HG03064 (cell line): Measurements from ENCODE around the gene LRMDA.

Source experiments
- ATAC-seq: cut with Tn5 transposase; IDR thresholded peaks from one replicate; pipeline ENCODE4 v1.9.1; 2021; ENCODE audit warnings: low read depth; ENCODE audit not compliant: unreplicated experiment

Gene LRMDA

GRCh38 chr10:75793848-75794247 is 362.4 kb downstream of the LRMDA start:
- no peak for ATAC-seq

DNA sequence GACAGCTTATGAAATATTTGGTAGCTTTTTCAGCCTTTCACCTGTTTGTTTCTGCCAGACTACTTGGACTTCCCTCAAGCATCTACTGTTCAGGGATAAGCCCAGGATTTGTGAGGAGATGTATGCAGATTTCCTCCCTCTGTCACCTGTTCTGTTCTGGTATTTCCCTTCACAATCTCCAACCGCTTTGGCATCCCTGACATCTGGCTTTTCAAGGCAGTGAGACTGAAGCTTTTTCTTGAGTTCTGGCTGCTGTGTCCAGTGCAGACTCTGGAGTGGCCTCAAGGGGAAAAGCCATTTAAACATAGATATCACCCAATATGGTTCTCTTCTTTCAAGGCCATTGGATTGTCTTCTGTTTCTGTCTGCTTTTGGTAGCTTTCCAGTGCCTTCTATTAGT is 369.7 kb downstream of the LRMDA start:
- ATAC-seq: no peak

- ATAC-seq: no peak
These were observed 370.2 kb downstream of the LRMDA start for GRCh38 chr10:75801661-75802060.

- no peak for ATAC-seq
These were observed 371.7 kb downstream of the LRMDA start for GRCh38 chr10:75803121-75803520.

GRCh38 chr10:75803816-75804552 is 372.6 kb downstream of the LRMDA start:
- ATAC-seq: no peak

GRCh38 chr10:75806186-75806585 is 374.8 kb downstream of the LRMDA start:
- ATAC-seq: no peak

DNA sequence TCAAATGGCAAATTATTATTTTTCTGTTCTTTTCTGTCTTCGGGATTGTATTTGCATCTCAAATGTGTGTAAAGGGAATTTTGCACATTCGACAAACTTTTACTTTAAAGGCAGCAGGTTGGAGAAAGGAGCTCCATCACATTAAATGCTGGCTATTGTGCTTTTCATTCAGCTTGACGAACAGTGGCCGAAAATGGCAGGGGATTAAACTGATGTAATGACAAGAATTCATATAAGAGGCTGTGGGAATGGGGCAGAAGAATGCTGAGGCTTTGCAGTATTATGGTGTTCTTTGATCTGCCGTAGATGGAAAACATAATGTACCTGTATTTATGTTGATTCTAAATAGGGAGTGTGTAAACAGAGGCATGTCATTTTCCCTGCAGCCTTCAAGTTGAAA is 376.0 kb downstream of the LRMDA start:
- no peak for ATAC-seq

DNA sequence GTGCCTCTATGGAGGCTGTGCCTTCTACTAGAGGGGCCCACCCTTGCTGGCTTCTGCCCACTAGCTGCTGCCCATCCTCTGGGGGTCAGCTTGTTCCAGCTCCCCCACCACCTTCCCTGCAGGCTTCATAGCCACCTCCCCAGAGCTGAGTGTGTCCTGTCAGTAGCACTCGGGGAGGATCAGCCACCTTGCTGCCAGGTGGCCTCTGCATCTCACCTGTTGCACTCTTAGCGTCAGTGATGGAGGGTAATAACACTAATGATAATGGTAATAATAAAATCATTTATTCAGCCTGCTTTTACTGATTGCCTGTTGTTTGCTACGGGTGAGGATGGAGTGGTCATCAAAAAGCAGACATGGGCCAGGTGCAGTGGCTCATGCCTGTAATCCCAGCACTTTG is 377.6 kb downstream of the LRMDA start:
- ATAC-seq: no peak

- ATAC-seq: no peak
These were observed 382.6 kb downstream of the LRMDA start for GRCh38 chr10:75814014-75814413.

DNA sequence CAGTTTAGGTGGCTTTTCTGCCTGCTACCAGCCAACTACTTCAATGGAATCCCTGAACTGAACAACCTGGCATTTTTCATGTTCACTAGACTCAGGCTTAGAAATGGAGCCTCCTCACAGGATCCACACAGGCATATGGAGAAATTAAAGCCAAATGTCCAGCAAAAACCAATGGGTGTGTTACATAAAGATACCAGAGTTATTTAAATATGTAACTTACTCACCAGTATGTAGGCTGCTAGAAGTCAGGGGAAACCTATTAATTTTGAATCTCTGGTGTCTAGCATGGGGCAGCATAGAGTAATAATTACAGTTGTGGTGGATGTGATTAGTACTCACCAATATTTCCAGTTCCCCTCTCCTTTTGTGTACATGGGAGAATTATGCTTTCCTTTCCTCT is 383.6 kb downstream of the LRMDA start:
- no peak for ATAC-seq

- no peak for ATAC-seq
These were observed 385.8 kb downstream of the LRMDA start for GRCh38 chr10:75817198-75817597.

- no peak for ATAC-seq
These were observed 387.1 kb downstream of the LRMDA start for GRCh38 chr10:75818552-75818951.

GRCh38 chr10:75825235-75825634 is 393.8 kb downstream of the LRMDA start:
- no peak for ATAC-seq

- ATAC-seq: no peak
These were observed 394.2 kb downstream of the LRMDA start for GRCh38 chr10:75825661-75826060.

- ATAC-seq: no peak
These were observed 395.4 kb downstream of the LRMDA start for GRCh38 chr10:75826846-75827245.

GRCh38 chr10:75827587-75828021 is 396.2 kb downstream of the LRMDA start:
- no peak for ATAC-seq

- no peak for ATAC-seq
These were observed 397.0 kb downstream of the LRMDA start for GRCh38 chr10:75828413-75828812.

DNA sequence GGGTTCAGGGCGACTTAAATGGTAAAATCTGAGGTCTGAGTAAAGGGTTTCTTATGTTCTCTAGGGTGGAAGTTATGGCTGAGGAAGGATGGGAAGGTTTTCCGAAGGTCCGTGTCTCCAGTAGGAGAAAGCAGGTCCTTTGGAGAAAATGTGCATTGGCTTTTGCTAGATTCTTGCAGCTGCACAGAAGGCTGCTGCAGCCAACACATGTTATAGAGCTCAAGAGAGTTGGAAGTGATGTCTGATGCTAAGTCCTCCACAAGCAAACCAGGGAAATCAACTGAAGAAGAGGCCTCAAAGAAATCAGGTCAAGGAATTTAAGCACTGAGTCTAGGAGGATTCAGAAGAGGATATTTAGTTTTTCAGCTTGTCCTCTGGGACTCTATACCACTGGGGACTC is 404.6 kb downstream of the LRMDA start:
- no peak for ATAC-seq

- no peak for ATAC-seq
These were observed 407.1 kb downstream of the LRMDA start for GRCh38 chr10:75838486-75838885.

DNA sequence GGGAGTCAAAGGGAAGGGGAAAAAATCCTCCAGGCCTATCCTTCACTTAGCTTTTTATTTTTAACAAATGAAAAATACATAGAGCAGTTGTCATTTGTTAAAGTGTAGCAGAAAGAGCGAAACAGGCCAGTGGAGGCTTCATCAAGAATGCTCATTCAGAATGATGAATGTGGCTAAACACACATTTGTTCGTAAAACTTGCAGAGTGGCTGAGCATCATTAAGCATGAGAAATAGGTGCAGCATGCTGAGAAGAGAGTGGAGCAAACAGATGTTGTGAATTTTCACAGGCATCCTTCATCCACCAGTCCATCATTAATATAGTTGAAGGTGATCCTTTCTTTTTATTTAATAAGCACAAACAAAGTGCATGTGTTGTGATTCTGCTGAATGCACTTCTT is 407.6 kb downstream of the LRMDA start:
- ATAC-seq: no peak

GRCh38 chr10:75841266-75841665 is 409.8 kb downstream of the LRMDA start:
- ATAC-seq: no peak

- no peak for ATAC-seq
These were observed 413.9 kb downstream of the LRMDA start for GRCh38 chr10:75845176-75845947.
